Testis (tissue), 2 donors: ENCODE measurements around the gene SYNPR.

ENCODE experiments used
- POLR2A ChIP-seq: fragments of 450-650 bp; IDR thresholded peaks from one replicate; pipeline ENCODE4 v1.6.1; 2017; ENCODE audit warnings: antibody characterized with exemption, mild to moderate bottlenecking, moderate library complexity
- TF ChIP-seq, protein P1 (sequence below), 3 experiments: fragments of 450-650 bp in 2 of 3; fragments of 200-600 bp in 1 of 3; sonication (generic) in 1 of 3; IDR thresholded peaks; one replicate each; pipeline ENCODE4 v1.5.1; 2016 to 2019; ENCODE audit warnings: antibody characterized with exemption in 3 of 3, mild to moderate bottlenecking in 2 of 3, moderate library complexity in 1 of 3

- TF ChIP-seq POLR2A: no peak
- TF ChIP-seq, protein P1, sequence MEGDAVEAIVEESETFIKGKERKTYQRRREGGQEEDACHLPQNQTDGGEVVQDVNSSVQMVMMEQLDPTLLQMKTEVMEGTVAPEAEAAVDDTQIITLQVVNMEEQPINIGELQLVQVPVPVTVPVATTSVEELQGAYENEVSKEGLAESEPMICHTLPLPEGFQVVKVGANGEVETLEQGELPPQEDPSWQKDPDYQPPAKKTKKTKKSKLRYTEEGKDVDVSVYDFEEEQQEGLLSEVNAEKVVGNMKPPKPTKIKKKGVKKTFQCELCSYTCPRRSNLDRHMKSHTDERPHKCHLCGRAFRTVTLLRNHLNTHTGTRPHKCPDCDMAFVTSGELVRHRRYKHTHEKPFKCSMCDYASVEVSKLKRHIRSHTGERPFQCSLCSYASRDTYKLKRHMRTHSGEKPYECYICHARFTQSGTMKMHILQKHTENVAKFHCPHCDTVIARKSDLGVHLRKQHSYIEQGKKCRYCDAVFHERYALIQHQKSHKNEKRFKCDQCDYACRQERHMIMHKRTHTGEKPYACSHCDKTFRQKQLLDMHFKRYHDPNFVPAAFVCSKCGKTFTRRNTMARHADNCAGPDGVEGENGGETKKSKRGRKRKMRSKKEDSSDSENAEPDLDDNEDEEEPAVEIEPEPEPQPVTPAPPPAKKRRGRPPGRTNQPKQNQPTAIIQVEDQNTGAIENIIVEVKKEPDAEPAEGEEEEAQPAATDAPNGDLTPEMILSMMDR (IDR thresholded peaks at IDR 0.05): no peak
Observed at GRCh38 chr3:63561879-63562278, 283.8 kb downstream of the SYNPR start.
